GM20000 (cell line): ENCODE measurements around the gene ZNF518B.

Source experiments
- DNase-seq: peaks from one replicate; pipeline ENCODE4 v3.0.0; 2012; ENCODE audit warnings: low spot score
- CTCF ChIP-seq: IDR thresholded peaks from 2 replicates; pipeline ENCODE4 v1.5.1; 2012; ENCODE audit warnings: mild to moderate bottlenecking, control low read depth; ENCODE audit errors: extremely low read depth, missing control alignments

Gene ZNF518B

GRCh38 chr4:10466161-10466560 is 8.9 kb upstream of the ZNF518B start:
- TF ChIP-seq CTCF = no peak
- DNase-seq = no peak

- TF ChIP-seq CTCF = no peak
- no peak for DNase-seq
Measured at GRCh38 chr4:10462876-10463275, 5.7 kb upstream of the ZNF518B start.

GRCh38 chr4:10461850-10462400 is 4.7 kb upstream of the ZNF518B start:
- TF ChIP-seq CTCF = no peak
- DNase-seq = no peak

- TF ChIP-seq CTCF = peak; percentile 93
- peak; percentile 93 for DNase-seq
Measured at GRCh38 chr4:10461091-10461849, 4.0 kb upstream of the ZNF518B start.

GRCh38 chr4:10460313-10461047 is 3.3 kb upstream of the ZNF518B start:
- DNase-seq = peak; percentile 25
- TF ChIP-seq CTCF = no peak

GRCh38 chr4:10459305-10459704 is 2.1 kb upstream of the ZNF518B start:
- no peak for TF ChIP-seq CTCF
- no peak for DNase-seq

- TF ChIP-seq CTCF = no peak
- DNase-seq = no peak
Measured at GRCh38 chr4:10458177-10458576, 951 bp upstream of the ZNF518B start.
